ENCODE data around the gene GABRG3.

The GABRG3 gene

GRCh38 chr15:27317736-27318135 lies 346.8 kb downstream of the GABRG3 start:
- no peak for DNase-seq (ENCODE audit: low read depth, low spot score)
- H3K27me3 ChIP-seq (ENCODE audit: insufficient read depth, insufficient read length): no peaks in the 10 kb centered on the region

GRCh38 chr15:27323801-27324200 lies 352.8 kb downstream of the GABRG3 start:
- Histone ChIP-seq H3K36me3 (ENCODE audit: insufficient read depth, insufficient read length, low read length) (no peaks in the 10 kb centered on the region), H3K4me1 (ENCODE audit: insufficient read depth, insufficient read length) (peaks cover 3% of the 10 kb centered on the region), H3K9ac (ENCODE audit: insufficient read length, low read depth) (no peak overlapping the region), H3K4me3 (ENCODE audit: insufficient read length, low read depth) (no peak overlapping the region), H3K27me3 (ENCODE audit: insufficient read depth, insufficient read length) (no peaks in the 10 kb centered on the region), H3K9me3 (ENCODE audit: insufficient read depth, low read length) (no peaks in the 10 kb centered on the region)
- no peak for TF ChIP-seq YY1 (IDR thresholded peaks at IDR 0.05; ENCODE audit: insufficient read depth, insufficient read length)
- no peak for TF ChIP-seq SUZ12 (IDR thresholded peaks at IDR 0.05; ENCODE audit: extremely low read depth, insufficient read depth, insufficient read length)
- no peak for TF ChIP-seq ZNF274 (IDR thresholded peaks at IDR 0.05; ENCODE audit: low read depth, low read length)
- DNase-seq (ENCODE audit: low read depth, low spot score): no peak

More at GRCh38 chr15:27317736-27318135, 346.8 kb downstream of the GABRG3 start:
- H3K4me3 ChIP-seq (ENCODE audit: insufficient read length, low read depth): no peak overlapping the region
- H3K4me1 ChIP-seq (ENCODE audit: insufficient read depth, insufficient read length): no peaks in the 10 kb centered on the region
- no peak overlapping the region for H3K9ac ChIP-seq (ENCODE audit: insufficient read length, low read depth)
- H3K9me3 ChIP-seq (ENCODE audit: insufficient read depth, low read length): no peaks in the 10 kb centered on the region
- no peaks in the 10 kb centered on the region for H3K36me3 ChIP-seq (ENCODE audit: insufficient read depth, insufficient read length, low read length)
- TF ChIP-seq ZNF274 (IDR thresholded peaks at IDR 0.05; ENCODE audit: low read depth, low read length) (no peak), SUZ12 (IDR thresholded peaks at IDR 0.05; ENCODE audit: extremely low read depth, insufficient read depth, insufficient read length) (no peak), YY1 (IDR thresholded peaks at IDR 0.05; ENCODE audit: insufficient read depth, insufficient read length) (no peak)

GRCh38 chr15:27324886-27325615 lies 354.1 kb downstream of the GABRG3 start:
- DNase-seq (ENCODE audit: low read depth, low spot score): no peak
- Histone ChIP-seq H3K9me3 (ENCODE audit: insufficient read depth, low read length) (no peaks in the 10 kb centered on the region), H3K4me3 (ENCODE audit: insufficient read length, low read depth) (no peak overlapping the region), H3K36me3 (ENCODE audit: insufficient read depth, insufficient read length, low read length) (no peaks in the 10 kb centered on the region), H3K9ac (ENCODE audit: insufficient read length, low read depth) (no peak overlapping the region), H3K27me3 (ENCODE audit: insufficient read depth, insufficient read length) (no peaks in the 10 kb centered on the region), H3K4me1 (ENCODE audit: insufficient read depth, insufficient read length) (peaks cover 3% of the 10 kb centered on the region)
- TF ChIP-seq ZNF274 (IDR thresholded peaks at IDR 0.05; ENCODE audit: low read depth, low read length) (no peak), SUZ12 (IDR thresholded peaks at IDR 0.05; ENCODE audit: extremely low read depth, insufficient read depth, insufficient read length) (no peak), YY1 (IDR thresholded peaks at IDR 0.05; ENCODE audit: insufficient read depth, insufficient read length) (no peak)

- peaks cover 3% of the 10 kb centered on the region for H3K4me1 ChIP-seq (ENCODE audit: insufficient read depth, insufficient read length)
- H3K9ac ChIP-seq (ENCODE audit: insufficient read length, low read depth): no peak overlapping the region
- no peaks in the 10 kb centered on the region for H3K27me3 ChIP-seq (ENCODE audit: insufficient read depth, insufficient read length)
- no peaks in the 10 kb centered on the region for H3K9me3 ChIP-seq (ENCODE audit: insufficient read depth, low read length)
- no peak for DNase-seq (ENCODE audit: low read depth, low spot score)
- no peak for TF ChIP-seq ZNF274 (IDR thresholded peaks at IDR 0.05; ENCODE audit: low read depth, low read length)
- no peak overlapping the region for H3K4me3 ChIP-seq (ENCODE audit: insufficient read length, low read depth)
- H3K36me3 ChIP-seq (ENCODE audit: insufficient read depth, insufficient read length, low read length): no peaks in the 10 kb centered on the region
Measured at GRCh38 chr15:27327467-27328025, 356.6 kb downstream of the GABRG3 start.

- peaks cover 3% of the 10 kb centered on the region for H3K4me1 ChIP-seq (ENCODE audit: insufficient read depth, insufficient read length)
- H3K4me3 ChIP-seq (ENCODE audit: insufficient read length, low read depth): no peak overlapping the region
- H3K9ac ChIP-seq (ENCODE audit: insufficient read length, low read depth): no peak overlapping the region
- no peaks in the 10 kb centered on the region for H3K36me3 ChIP-seq (ENCODE audit: insufficient read depth, insufficient read length, low read length)
- H3K27me3 ChIP-seq (ENCODE audit: insufficient read depth, insufficient read length): no peaks in the 10 kb centered on the region
- no peaks in the 10 kb centered on the region for H3K9me3 ChIP-seq (ENCODE audit: insufficient read depth, low read length)
- TF ChIP-seq ZNF274 (IDR thresholded peaks at IDR 0.05; ENCODE audit: low read depth, low read length): no peak
- DNase-seq (ENCODE audit: low read depth, low spot score): no peak
Measured at GRCh38 chr15:27328186-27328585, 357.2 kb downstream of the GABRG3 start.

- no peak overlapping the region for H3K9ac ChIP-seq (ENCODE audit: insufficient read length, low read depth)
- no peaks in the 10 kb centered on the region for H3K27me3 ChIP-seq (ENCODE audit: insufficient read depth, insufficient read length)
- no peak for DNase-seq (ENCODE audit: low read depth, low spot score)
- H3K9me3 ChIP-seq (ENCODE audit: insufficient read depth, low read length): no peaks in the 10 kb centered on the region
- no peaks in the 10 kb centered on the region for H3K36me3 ChIP-seq (ENCODE audit: insufficient read depth, insufficient read length, low read length)
- no peak overlapping the region for H3K4me3 ChIP-seq (ENCODE audit: insufficient read length, low read depth)
- peaks cover 3% of the 10 kb centered on the region for H3K4me1 ChIP-seq (ENCODE audit: insufficient read depth, insufficient read length)
- no peak for TF ChIP-seq ZNF274 (IDR thresholded peaks at IDR 0.05; ENCODE audit: low read depth, low read length)
- TF ChIP-seq SUZ12 (IDR thresholded peaks at IDR 0.05; ENCODE audit: extremely low read depth, insufficient read depth, insufficient read length): no peak
- no peak for TF ChIP-seq YY1 (IDR thresholded peaks at IDR 0.05; ENCODE audit: insufficient read depth, insufficient read length)
Measured at GRCh38 chr15:27328608-27329007, 357.6 kb downstream of the GABRG3 start.

- no peak for DNase-seq (ENCODE audit: low read depth, low spot score)
- H3K9me3 ChIP-seq (ENCODE audit: insufficient read depth, low read length): no peaks in the 10 kb centered on the region
- H3K27me3 ChIP-seq (ENCODE audit: insufficient read depth, insufficient read length): no peaks in the 10 kb centered on the region
- H3K4me3 ChIP-seq (ENCODE audit: insufficient read length, low read depth): no peak overlapping the region
- peaks cover 3% of the 10 kb centered on the region for H3K4me1 ChIP-seq (ENCODE audit: insufficient read depth, insufficient read length)
- H3K9ac ChIP-seq (ENCODE audit: insufficient read length, low read depth): no peak overlapping the region
- no peaks in the 10 kb centered on the region for H3K36me3 ChIP-seq (ENCODE audit: insufficient read depth, insufficient read length, low read length)
- TF ChIP-seq YY1 (IDR thresholded peaks at IDR 0.05; ENCODE audit: insufficient read depth, insufficient read length): no peak
- TF ChIP-seq SUZ12 (IDR thresholded peaks at IDR 0.05; ENCODE audit: extremely low read depth, insufficient read depth, insufficient read length): no peak
- no peak for TF ChIP-seq ZNF274 (IDR thresholded peaks at IDR 0.05; ENCODE audit: low read depth, low read length)
Measured at GRCh38 chr15:27330326-27330725, 359.3 kb downstream of the GABRG3 start.
